Esophagus squamous epithelium (tissue), 4 donors: ENCODE results near the gene CSNK2A2.

Source experiments
- CTCF ChIP-seq, 6 experiments: fragments of 450-650 bp in 4 of 6; fragments of 200-600 bp in 2 of 6; sonication (generic) in 2 of 6; IDR thresholded peaks; one replicate each; pipeline ENCODE4 v1.5.1; 2016 to 2019; ENCODE audit warnings: antibody characterized with exemption in 6 of 6, mild to moderate bottlenecking in 4 of 6, moderate library complexity in 4 of 6
- POLR2A ChIP-seq, 4 donors: fragments of 450-650 bp; IDR thresholded peaks; one replicate each; pipeline ENCODE4 v1.6.1; 2017; ENCODE audit warnings: antibody characterized with exemption in 4 of 4, mild to moderate bottlenecking in 4 of 4, moderate library complexity in 3 of 4

DNA sequence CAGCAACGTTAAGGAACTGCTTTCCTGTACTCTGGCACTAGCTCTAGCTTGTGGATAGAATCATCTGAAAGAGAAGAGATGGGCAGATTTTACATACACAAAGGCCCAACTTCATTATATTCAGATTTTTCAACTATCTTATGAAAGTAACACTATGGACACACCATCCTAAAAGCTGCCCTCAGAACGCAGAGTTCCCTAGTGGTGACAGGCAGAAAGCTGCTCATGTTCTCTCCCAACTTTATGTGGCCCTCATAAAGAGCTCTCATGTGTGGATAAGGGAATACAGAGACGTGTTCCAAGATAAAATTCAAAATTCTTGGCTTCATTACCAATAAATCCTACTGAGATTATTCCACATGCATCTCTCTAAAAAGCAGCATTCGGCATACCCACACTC, 70.3 kb downstream of the CSNK2A2 start:
- TF ChIP-seq CTCF (IDR thresholded peaks at IDR 0.05) (peak in 3 of 6 experiments; percentile 12 to 37 (median 12)), POLR2A (IDR thresholded peaks at IDR 0.05) (no peak)
